Mesenchymal stem cell (in vitro differentiated cells and primary cell): Measurements from ENCODE around the gene CDADC1.

ENCODE experiments used
- DNase-seq: peaks from one replicate; pipeline ENCODE4 v3.0.0-alpha.2; 2013
- H2AFZ ChIP-seq: one replicate; pipeline ENCODE4 v1.6.1; 2013; ENCODE audit warnings: low read depth, mild to moderate bottlenecking, control low read depth, inconsistent platforms, low read length, moderate library complexity
- H2AK5ac ChIP-seq: 2 replicates; pipeline ENCODE4 v1.6.1; 2013; ENCODE audit warnings: low read length, moderate library complexity, mild to moderate bottlenecking, inconsistent platforms; ENCODE audit not compliant: severe bottlenecking
- H2BK120ac ChIP-seq: one replicate; pipeline ENCODE4 v1.6.1; 2013; ENCODE audit warnings: low read depth, mild to moderate bottlenecking, inconsistent platforms, low read length, moderate library complexity
- H2BK12ac ChIP-seq, 2 experiments: one replicate each; pipeline ENCODE4 v1.6.1; 2013; ENCODE audit warnings: inconsistent platforms in 2 of 2, low read length in 2 of 2, mild to moderate bottlenecking in 2 of 2, moderate library complexity in 2 of 2, control low read depth in 1 of 2
- H2BK15ac ChIP-seq: one replicate; pipeline ENCODE4 v1.6.1; 2013; ENCODE audit warnings: mild to moderate bottlenecking, low read depth, inconsistent platforms; ENCODE audit not compliant: poor library complexity, severe bottlenecking
- H2BK5ac ChIP-seq: 2 replicates; pipeline ENCODE4 v1.6.1; 2013; ENCODE audit warnings: low read depth, mild to moderate bottlenecking, low read length, control low read depth, inconsistent platforms; ENCODE audit not compliant: poor library complexity, severe bottlenecking
- H3K14ac ChIP-seq, 2 experiments: one replicate each; pipeline ENCODE4 v1.6.1; 2013; ENCODE audit warnings: inconsistent platforms in 2 of 2, low read length in 2 of 2, control low read depth in 1 of 2, mild to moderate bottlenecking in 1 of 2, moderate library complexity in 1 of 2
- H3K18ac ChIP-seq, 2 experiments: one replicate each; pipeline ENCODE4 v1.6.1; 2013; ENCODE audit warnings: inconsistent platforms in 2 of 2, low read length in 2 of 2, control low read depth in 1 of 2, low read depth in 1 of 2, mild to moderate bottlenecking in 1 of 2
- H3K23ac ChIP-seq, 2 experiments: one replicate each; pipeline ENCODE4 v1.6.1; 2013; ENCODE audit warnings: inconsistent platforms in 2 of 2, low read length in 2 of 2, mild to moderate bottlenecking in 2 of 2, moderate library complexity in 2 of 2, control low read depth in 1 of 2
- H3K27ac ChIP-seq: 2 replicates; pipeline ENCODE4 v1.5.1; 2013; ENCODE audit warnings: mild to moderate bottlenecking, moderate library complexity, low read length, control low read depth, inconsistent platforms; ENCODE audit not compliant: poor library complexity, severe bottlenecking
- H3K27me3 ChIP-seq, 2 experiments: 2 replicates each; pipeline versions ENCODE4 v1.6.1 to v1.7.0; 2013; ENCODE audit warnings: low read length in 2 of 2, mild to moderate bottlenecking in 2 of 2, moderate library complexity in 2 of 2, control low read depth in 1 of 2, inconsistent platforms in 1 of 2; ENCODE audit not compliant: control insufficient read depth in 1 of 2, insufficient read depth in 1 of 2
- H3K36me3 ChIP-seq, 2 experiments: 2 replicates each; pipeline versions ENCODE4 v1.6.1 to v1.7.0; 2013; ENCODE audit warnings: low read length in 2 of 2, control low read depth in 1 of 2, inconsistent platforms in 1 of 2, low read depth in 1 of 2, mild to moderate bottlenecking in 1 of 2; ENCODE audit not compliant: insufficient read depth in 2 of 2, control insufficient read depth in 1 of 2
- H3K4ac ChIP-seq, 2 experiments: one replicate each; pipeline ENCODE4 v1.6.1; 2013; ENCODE audit warnings: inconsistent platforms in 2 of 2, low read length in 2 of 2, mild to moderate bottlenecking in 2 of 2, moderate library complexity in 2 of 2, control low read depth in 1 of 2, low read depth in 1 of 2
- H3K4me1 ChIP-seq: 2 replicates; pipeline ENCODE4 v1.6.1; 2013; ENCODE audit warnings: low read depth, low read length, control low read depth; ENCODE audit not compliant: control insufficient read depth, insufficient read depth
- H3K4me2 ChIP-seq: 2 replicates; pipeline ENCODE4 v1.6.1; 2013; ENCODE audit warnings: low read length, mild to moderate bottlenecking, inconsistent platforms; ENCODE audit not compliant: poor library complexity, severe bottlenecking
- H3K4me3 ChIP-seq, 2 experiments: 2 replicates each; pipeline versions ENCODE4 v1.5.1 to v1.7.0; 2013; ENCODE audit warnings: low read length in 2 of 2, mild to moderate bottlenecking in 2 of 2, control low read depth in 1 of 2, low read depth in 1 of 2; ENCODE audit not compliant: insufficient read depth in 1 of 2
- H3K79me1 ChIP-seq: replicated peaks from 2 replicates; pipeline ENCODE4 v1.6.1; 2013; ENCODE audit warnings: mild to moderate bottlenecking, control low read depth, low read length, inconsistent platforms; ENCODE audit not compliant: poor library complexity, severe bottlenecking
- H3K9ac ChIP-seq: 2 replicates; pipeline ENCODE4 v1.7.0; 2013; ENCODE audit warnings: mild to moderate bottlenecking, low read length, moderate library complexity
- H3K9me3 ChIP-seq: 2 replicates; pipeline ENCODE4 v1.7.0; 2013; ENCODE audit warnings: mild to moderate bottlenecking, low read length; ENCODE audit not compliant: control insufficient read depth
- H4K8ac ChIP-seq: one replicate; pipeline ENCODE4 v1.6.1; 2013; ENCODE audit warnings: inconsistent platforms, mild to moderate bottlenecking, low read length, moderate library complexity
- H4K91ac ChIP-seq: one replicate; pipeline ENCODE4 v1.6.1; 2013; ENCODE audit warnings: mild to moderate bottlenecking, low read length, inconsistent platforms
- WGBS: methylation state at CpG from one replicate; pipeline ENCODE4 v1.1.7; 2013; ENCODE audit warnings: mixed read lengths; 5-methylcytosine and 5-hydroxymethylcytosine counted together

The CDADC1 gene

DNA sequence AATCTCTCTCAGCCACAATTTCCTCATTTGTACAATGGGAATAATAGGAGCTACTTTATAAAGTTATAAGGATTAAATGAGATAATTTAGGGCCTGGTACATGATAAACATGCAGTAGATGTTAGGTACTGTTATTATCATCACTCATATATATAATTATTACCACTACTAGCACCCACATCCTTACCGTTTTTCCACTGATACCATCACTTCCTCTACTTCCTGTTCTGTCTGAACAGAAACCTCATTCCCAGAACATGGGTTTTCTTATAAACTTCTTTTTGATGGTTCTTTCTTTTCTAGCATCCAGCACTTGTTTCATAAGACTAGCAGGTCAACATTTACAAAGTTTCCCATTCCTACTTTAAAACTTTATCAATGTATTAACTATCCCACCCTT, 6.3 kb downstream of the CDADC1 start:
- no peaks in the 10 kb centered on the region for H3K4me1 ChIP-seq
- WGBS, result 75% methylated on average over 1 of the region's 1 CpG
- H3K14ac ChIP-seq, result no peak overlapping the region
- no peak overlapping the region for H2BK120ac ChIP-seq
- H2AK5ac ChIP-seq, result no peak overlapping the region
- H4K91ac ChIP-seq, result no peak overlapping the region
- no peaks in the 10 kb centered on the region for H3K9me3 ChIP-seq
- no peak overlapping the region for H3K18ac ChIP-seq
- H3K23ac ChIP-seq, result no peak overlapping the region
- no peak overlapping the region for H3K9ac ChIP-seq
- H3K27me3 ChIP-seq, result no peaks in the 10 kb centered on the region
- DNase-seq, result no peak
- H3K4me2 ChIP-seq, result no peak overlapping the region
- H2BK12ac ChIP-seq, result no peak overlapping the region
- H3K79me1 ChIP-seq, result peaks cover 15% of the 10 kb centered on the region
- H3K27ac ChIP-seq, result no peak overlapping the region
- H3K4me3 ChIP-seq, result no peak overlapping the region
- no peak overlapping the region for H2AFZ ChIP-seq
- H2BK15ac ChIP-seq, result no peak overlapping the region
- H3K36me3 ChIP-seq, result peaks cover 7 to 44% of the 10 kb centered on the region in 2 experiments
- no peak overlapping the region for H4K8ac ChIP-seq
- H2BK5ac ChIP-seq, result no peak overlapping the region
- no peak overlapping the region for H3K4ac ChIP-seq

DNA sequence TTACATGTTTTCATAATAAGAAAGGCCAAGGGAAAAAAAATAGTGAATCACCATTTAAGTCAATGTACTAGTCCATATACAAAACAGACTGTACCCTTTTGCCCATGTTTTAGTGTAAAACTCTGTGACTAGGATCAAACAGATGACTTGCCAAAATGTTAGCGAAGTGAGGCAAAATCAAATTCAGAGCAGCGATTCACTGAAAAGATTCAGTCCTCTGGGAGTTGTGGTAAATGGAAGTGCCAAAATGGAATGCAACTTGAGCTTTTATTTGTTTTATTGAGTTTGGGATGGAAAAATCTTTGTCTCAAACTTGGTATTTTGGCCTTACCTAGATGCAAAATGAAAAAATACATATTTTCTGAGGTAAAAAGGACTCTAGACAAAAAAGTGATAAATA, 9.1 kb downstream of the CDADC1 start:
- no peak overlapping the region for H2AFZ ChIP-seq
- no peak overlapping the region for H4K91ac ChIP-seq
- H3K4me1 ChIP-seq, result no peaks in the 10 kb centered on the region
- no peak overlapping the region for H2AK5ac ChIP-seq
- no peak overlapping the region for H3K18ac ChIP-seq
- no peak overlapping the region for H4K8ac ChIP-seq
- H3K27me3 ChIP-seq, result no peaks in the 10 kb centered on the region
- no peak overlapping the region for H3K14ac ChIP-seq
- H3K4me3 ChIP-seq, result no peak overlapping the region
- H3K79me1 ChIP-seq, result peaks cover 5% of the 10 kb centered on the region
- H3K9ac ChIP-seq, result peak overlapping the region; percentile 82
- no peak overlapping the region for H2BK120ac ChIP-seq
- no peak overlapping the region for H3K4ac ChIP-seq
- no peak overlapping the region for H2BK12ac ChIP-seq
- peaks cover 9 to 60% of the 10 kb centered on the region in 2 experiments for H3K36me3 ChIP-seq
- no peak overlapping the region for H3K27ac ChIP-seq
- no peak overlapping the region for H2BK5ac ChIP-seq
- 94% methylated on average over 2 of the region's 2 CpGs for WGBS
- no peaks in the 10 kb centered on the region for H3K9me3 ChIP-seq
- no peak overlapping the region for H3K4me2 ChIP-seq
- H3K23ac ChIP-seq, result no peak overlapping the region
- no peak for DNase-seq
- no peak overlapping the region for H2BK15ac ChIP-seq

DNA sequence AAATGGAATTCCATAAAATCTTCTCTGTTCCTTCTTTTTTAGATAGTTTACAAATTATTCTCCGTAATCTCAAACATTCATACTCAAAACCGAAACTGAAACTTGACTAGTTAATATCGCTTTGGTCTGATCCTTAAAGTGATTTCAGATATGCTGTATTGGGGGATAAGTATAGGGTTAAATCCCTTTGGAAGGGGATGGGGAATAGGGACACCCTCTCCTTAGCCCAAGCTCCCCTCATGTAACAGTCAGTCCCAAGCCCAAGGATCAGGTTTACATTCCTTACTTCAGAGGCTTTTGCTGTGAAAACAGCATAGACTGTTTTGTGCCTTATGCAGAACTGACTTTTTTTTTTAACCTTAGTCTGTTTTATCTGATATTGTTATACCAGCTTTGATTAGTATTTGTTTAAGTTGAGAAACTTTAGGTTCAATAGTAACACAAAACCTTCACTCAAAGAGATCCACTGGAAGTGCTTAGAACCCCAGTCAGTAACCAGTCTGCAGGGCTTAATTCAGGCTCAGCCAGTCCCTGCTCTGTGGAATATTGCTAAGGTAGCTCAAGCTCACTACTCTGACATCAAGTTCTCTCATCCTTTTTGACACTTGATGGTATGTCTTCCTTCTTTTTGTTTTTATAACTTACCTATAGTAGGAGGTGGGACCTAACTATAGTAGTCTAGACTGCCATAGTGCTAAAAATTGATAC, 10.5 kb downstream of the CDADC1 start:
- Histone ChIP-seq H3K27ac (no peak overlapping the region), H3K79me1 (peaks cover 2% of the 10 kb centered on the region), H3K14ac (no peak overlapping the region), H2BK15ac (no peak overlapping the region), H2BK5ac (no peak overlapping the region), H2AFZ (no peak overlapping the region), H4K91ac (no peak overlapping the region), H3K4me3 (peak overlapping the region in 1 of 2 experiments; percentile 71), H3K18ac (no peak overlapping the region), H2BK120ac (no peak overlapping the region), H3K9me3 (no peaks in the 10 kb centered on the region), H2BK12ac (no peak overlapping the region), H4K8ac (no peak overlapping the region), H3K4me1 (no peaks in the 10 kb centered on the region), H3K23ac (no peak overlapping the region), H3K27me3 (no peaks in the 10 kb centered on the region), H2AK5ac (no peak overlapping the region), H3K4me2 (no peak overlapping the region), H3K4ac (no peak overlapping the region), H3K9ac (peak overlapping the region; percentile 82), H3K36me3 (peaks cover 12 to 63% of the 10 kb centered on the region in 2 experiments)
- no peak for DNase-seq
- 100% methylated on average over 3 of the region's 3 CpGs for WGBS

DNA sequence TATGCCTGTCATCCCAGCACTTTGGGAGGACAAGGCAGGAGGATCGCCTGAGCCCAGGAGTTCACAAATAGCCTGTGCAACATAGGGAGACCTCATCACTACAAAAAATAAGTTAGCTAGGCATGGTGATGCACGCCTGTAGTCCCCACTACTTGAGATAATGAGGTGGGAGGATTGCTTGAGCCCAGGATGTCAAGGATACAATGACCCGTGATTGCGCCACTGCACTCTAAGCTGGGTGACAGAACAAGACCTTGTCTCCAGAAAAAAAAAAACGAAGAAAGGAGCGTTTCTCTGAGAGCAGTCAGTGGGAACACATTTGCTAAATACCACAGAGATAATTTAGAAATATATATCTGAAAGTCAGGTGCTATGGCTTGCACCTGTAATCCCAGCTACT, 11.9 kb downstream of the CDADC1 start:
- Histone ChIP-seq H3K36me3 (peaks cover 12 to 57% of the 10 kb centered on the region in 2 experiments), H3K4me1 (no peaks in the 10 kb centered on the region), H3K18ac (no peak overlapping the region), H2AFZ (no peak overlapping the region), H3K14ac (no peak overlapping the region), H3K4me3 (no peak overlapping the region), H3K27ac (no peak overlapping the region), H3K9me3 (no peaks in the 10 kb centered on the region), H4K91ac (no peak overlapping the region), H4K8ac (no peak overlapping the region), H3K9ac (no peak overlapping the region), H3K4me2 (no peak overlapping the region), H2BK15ac (no peak overlapping the region), H2AK5ac (no peak overlapping the region), H3K79me1 (no peaks in the 10 kb centered on the region), H2BK12ac (no peak overlapping the region), H3K27me3 (no peaks in the 10 kb centered on the region), H2BK5ac (no peak overlapping the region), H3K23ac (no peak overlapping the region), H2BK120ac (no peak overlapping the region), H3K4ac (no peak overlapping the region)
- no peak for DNase-seq
- WGBS, result 98% methylated on average over 4 of the region's 6 CpGs
